GM23248 (cell line): ENCODE data around the gene TM4SF4.

Experiments
- EZH2 ChIP-seq: fragments of 200-600 bp; sonication (generic); IDR thresholded peaks from 2 replicates; pipeline ENCODE4 v1.6.1; 2018; ENCODE audit warnings: antibody characterized with exemption, mild to moderate bottlenecking; ENCODE audit not compliant: insufficient read depth, poor library complexity, severe bottlenecking
- EZH2phosphoT487 ChIP-seq: fragments of 200-600 bp; sonication (generic); IDR thresholded peaks from 2 replicates; pipeline ENCODE4 v1.6.1; 2018; ENCODE audit warnings: antibody characterized with exemption, moderate library complexity, mild to moderate bottlenecking, low read depth; ENCODE audit not compliant: insufficient read depth

DNA sequence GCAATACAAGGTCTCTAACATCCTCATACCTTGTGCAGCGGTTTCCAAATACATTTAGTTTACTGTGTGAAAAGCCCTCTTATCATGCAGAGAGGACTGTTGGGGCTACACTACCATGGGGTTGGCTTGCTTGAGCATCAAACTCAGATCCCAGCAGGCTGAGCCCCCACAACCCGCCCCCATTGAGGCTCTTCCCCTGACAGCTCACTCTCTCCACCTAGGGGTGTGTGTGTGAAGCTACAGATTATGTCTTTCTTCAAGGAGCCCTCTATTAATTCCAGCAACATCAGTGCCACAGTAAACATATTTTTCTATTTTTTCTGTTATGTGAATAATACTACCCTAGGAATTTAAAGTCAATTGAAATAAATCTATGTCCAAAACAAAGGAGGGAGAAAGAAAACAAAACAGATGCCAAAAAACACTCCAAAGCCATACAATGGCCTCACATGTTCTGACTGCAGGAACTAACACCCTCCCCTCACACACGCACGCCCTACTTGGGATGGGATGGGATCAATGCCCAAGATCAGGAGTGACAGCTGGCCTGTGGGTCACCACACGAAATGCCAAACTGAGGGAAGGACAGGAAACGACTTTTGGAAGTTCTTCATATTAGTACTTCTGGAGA lies 14.7 kb downstream of the TM4SF4 start:
- TF ChIP-seq EZH2phosphoT487, result no peak
- no peak for TF ChIP-seq EZH2
